ENCODE data around the gene GPAM.
"Not testable (repeated sequence)": the region's sequence is repeated elsewhere in the genome, so short reads cannot be mapped to it uniquely, and the experiment has no call there.

The GPAM gene, protein sequence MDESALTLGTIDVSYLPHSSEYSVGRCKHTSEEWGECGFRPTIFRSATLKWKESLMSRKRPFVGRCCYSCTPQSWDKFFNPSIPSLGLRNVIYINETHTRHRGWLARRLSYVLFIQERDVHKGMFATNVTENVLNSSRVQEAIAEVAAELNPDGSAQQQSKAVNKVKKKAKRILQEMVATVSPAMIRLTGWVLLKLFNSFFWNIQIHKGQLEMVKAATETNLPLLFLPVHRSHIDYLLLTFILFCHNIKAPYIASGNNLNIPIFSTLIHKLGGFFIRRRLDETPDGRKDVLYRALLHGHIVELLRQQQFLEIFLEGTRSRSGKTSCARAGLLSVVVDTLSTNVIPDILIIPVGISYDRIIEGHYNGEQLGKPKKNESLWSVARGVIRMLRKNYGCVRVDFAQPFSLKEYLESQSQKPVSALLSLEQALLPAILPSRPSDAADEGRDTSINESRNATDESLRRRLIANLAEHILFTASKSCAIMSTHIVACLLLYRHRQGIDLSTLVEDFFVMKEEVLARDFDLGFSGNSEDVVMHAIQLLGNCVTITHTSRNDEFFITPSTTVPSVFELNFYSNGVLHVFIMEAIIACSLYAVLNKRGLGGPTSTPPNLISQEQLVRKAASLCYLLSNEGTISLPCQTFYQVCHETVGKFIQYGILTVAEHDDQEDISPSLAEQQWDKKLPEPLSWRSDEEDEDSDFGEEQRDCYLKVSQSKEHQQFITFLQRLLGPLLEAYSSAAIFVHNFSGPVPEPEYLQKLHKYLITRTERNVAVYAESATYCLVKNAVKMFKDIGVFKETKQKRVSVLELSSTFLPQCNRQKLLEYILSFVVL

GRCh38 chr10:112183329-112184051 lies at the start of gene GPAM:
Gene GPAM (minus strand): TSS chr10:112183765. CDS start chr10:112181784, 1,981 bp downstream.
- DNase-seq (ENCODE audit: low read depth in 2 of 2), result peak; percentile 74 to 75

- DNase-seq (ENCODE audit: low read depth in 2 of 2), result no peak
These were observed 49.1 kb upstream of the GPAM start for GRCh38 chr10:112232670-112233069.

GRCh38 chr10:112231602-112232400 lies 48.2 kb upstream of the GPAM start:
- no peak for DNase-seq (ENCODE audit: low read depth in 2 of 2)

- DNase-seq (ENCODE audit: low read depth in 2 of 2), result no peak
These were observed 46.9 kb upstream of the GPAM start for GRCh38 chr10:112230325-112230988.

DNA sequence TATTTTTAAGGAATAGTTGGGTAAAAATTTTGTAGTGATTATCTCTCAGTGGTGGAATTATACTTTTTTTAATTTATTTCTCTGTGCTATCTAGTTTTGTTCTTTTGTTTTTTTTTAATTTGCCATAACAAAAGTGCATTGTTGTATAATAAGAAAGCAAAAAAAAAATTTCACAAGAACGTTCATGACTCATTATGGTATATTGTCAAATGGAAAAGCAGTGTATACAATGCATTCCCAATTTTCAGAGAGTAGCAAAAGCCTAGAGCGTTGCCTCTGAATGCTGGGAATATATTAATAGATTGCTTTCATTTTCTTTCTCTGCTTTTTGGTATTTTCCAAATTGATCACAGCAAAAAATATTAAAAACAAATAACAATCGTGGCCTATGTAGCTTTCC lies 46.3 kb upstream of the GPAM start:
- DNase-seq (ENCODE audit: low read depth in 2 of 2), result no peak

GRCh38 chr10:112229096-112229495 lies 45.5 kb upstream of the GPAM start:
- DNase-seq (ENCODE audit: low read depth in 2 of 2), result no peak

DNA sequence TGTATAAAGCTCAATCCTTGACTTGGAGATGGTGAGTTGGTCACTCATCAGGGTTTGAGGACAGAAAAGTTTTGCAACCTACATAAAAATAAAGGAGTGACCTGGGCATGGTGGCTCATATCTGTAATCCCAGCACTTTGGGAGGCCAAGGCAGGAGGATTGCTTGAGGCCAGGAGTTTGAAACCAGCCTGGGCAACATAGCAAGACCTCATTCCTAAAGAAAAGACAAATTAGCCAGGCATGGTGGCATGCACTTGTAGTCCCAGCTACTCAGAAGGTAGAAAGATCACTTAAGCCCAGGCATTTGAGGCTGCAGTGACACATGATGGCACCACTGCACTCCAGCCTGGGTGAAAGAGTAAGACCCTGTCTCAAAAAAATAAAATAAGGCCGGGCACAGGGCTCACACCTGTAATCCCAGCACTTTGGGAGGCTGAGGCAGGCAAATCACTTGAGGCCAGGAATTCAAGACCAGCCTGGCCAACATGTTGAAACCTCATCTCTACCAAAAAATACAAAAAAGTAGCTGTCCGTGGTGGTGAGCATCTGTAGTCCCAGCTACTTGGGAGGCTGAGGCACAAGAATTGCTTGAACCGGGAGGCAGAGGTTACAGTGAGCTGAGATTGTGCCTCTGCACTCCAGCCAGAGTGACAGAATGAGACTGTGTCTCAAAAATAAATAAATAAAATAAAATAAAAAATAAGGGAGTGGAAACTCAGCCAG lies 45.0 kb upstream of the GPAM start:
- DNase-seq (ENCODE audit: low read depth in 2 of 2), result not testable (repeated sequence)

GRCh38 chr10:112227331-112227987 lies 43.9 kb upstream of the GPAM start:
- DNase-seq (ENCODE audit: low read depth in 2 of 2), result peak; percentile 62 to 64

DNA sequence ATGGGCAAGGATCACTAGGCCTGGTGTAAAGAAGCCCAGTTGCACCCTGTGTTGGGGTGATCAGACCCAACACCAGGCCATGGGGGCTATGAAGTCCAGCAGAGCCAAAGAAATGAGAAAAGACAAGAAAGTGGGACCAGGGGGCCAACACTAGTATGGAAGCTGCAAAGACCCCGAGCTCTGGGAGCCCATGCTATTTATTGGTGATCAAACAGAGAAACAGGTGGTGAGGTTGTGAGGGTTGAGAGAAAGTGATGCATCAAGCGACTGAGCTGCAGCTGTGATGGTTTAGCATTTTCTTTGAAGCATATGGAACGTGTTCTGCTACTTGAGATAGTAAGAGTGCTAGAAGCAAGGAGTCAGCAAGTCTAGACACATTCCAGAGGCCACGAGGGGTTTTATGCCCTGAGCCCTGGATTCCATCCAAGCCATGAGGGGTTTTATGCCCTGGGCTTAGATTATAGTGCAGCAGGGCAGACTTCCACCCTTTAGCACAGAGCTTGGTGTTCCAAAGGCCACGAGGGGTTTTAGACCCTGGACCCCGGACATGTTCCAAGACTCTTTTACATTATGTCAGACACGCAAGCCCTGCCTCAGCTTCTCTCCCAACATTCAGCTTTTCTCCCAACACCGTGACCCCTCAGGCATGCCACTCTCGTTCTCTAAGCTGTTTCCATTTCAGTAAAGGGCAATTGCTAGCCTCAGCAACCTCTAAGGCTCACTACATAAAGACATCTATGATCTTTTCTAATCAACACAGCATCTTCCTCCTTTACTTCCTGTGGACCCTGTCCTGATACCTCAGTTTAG lies 43.1 kb upstream of the GPAM start:
- no peak for DNase-seq (ENCODE audit: low read depth in 2 of 2)

GRCh38 chr10:112225771-112226438 lies 42.3 kb upstream of the GPAM start:
- no peak for DNase-seq (ENCODE audit: low read depth in 2 of 2)

GRCh38 chr10:112224933-112225529 lies 41.5 kb upstream of the GPAM start:
- no peak for DNase-seq (ENCODE audit: low read depth in 2 of 2)

DNA sequence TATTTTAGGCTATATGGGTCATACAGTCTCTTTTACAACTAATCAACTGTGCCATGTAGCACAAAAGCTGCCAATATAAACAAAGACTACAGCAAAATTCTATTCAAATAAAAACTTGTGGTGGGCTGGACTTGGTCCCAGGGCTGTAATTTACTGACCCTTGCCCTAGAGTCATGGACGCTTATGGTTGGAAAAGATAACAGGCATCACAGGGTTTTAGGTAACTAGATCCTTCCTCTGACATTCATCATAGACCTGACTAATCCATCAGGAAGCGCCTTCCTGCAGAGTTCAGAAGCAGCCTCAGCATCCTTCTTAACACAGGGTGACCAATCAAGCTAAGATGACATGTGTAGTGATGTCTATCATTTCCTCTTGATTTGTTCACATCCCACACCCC lies 40.2 kb upstream of the GPAM start:
- no peak for DNase-seq (ENCODE audit: low read depth in 2 of 2)

- DNase-seq (ENCODE audit: low read depth in 2 of 2), result no peak
These were observed 39.2 kb upstream of the GPAM start for GRCh38 chr10:112222799-112223198.

- no peak for DNase-seq (ENCODE audit: low read depth in 2 of 2)
These were observed 38.0 kb upstream of the GPAM start for GRCh38 chr10:112221545-112221944.

DNA sequence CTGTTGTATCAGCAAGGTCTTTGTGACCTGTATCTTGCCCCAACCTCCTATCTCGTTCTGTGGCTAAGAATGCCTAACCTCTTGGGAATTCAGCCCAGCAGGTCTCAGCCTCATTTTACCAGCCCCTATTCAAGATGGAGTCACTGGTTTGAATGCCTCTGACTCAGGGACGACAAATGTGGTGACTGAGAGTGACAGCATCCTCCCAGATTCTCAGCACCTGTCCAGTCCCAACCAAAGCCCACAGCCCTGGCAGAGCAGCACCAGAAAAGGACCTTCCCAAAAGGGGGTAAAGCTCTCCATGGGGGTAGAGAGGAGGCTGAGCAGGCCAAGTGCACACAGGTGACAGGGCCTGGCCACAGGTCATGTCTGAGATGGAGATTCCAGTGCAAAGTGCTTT lies 35.4 kb upstream of the GPAM start:
- no peak for DNase-seq (ENCODE audit: low read depth in 2 of 2)

DNA sequence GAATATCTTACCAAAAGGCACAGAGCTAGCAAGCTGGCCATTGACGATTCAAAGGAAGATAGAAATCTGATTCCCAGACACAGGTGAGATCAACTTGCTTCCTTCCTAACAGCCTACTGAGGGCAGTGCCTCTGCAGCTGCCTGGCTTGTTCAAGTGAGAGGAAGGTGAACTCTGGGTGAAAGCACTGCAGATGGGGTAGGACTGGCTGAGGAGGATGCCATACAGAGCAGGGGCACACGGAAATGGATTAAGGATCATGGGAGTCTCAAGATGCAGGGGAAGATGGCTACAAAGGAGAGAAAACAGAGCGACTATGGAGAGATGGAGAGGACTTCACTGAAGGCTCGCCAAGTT lies 34.4 kb upstream of the GPAM start:
- no peak for DNase-seq (ENCODE audit: low read depth in 2 of 2)

- no peak for DNase-seq (ENCODE audit: low read depth in 2 of 2)
These were observed 33.9 kb upstream of the GPAM start for GRCh38 chr10:112217386-112218035.
